ENCODE data around the gene TTC34.

Gene TTC34

GRCh38 chr1:2589431-2590232, 211.9 kb downstream of the TTC34 start:
- DNase-seq (ENCODE audit: low spot score) = no peak

GRCh38 chr1:2588661-2589430, 212.6 kb downstream of the TTC34 start:
- DNase-seq (ENCODE audit: low spot score) = no peak

- no peak for DNase-seq (ENCODE audit: low spot score)
Measured at GRCh38 chr1:2587860-2588571, 213.5 kb downstream of the TTC34 start.

GRCh38 chr1:2587071-2587859, 214.2 kb downstream of the TTC34 start:
- DNase-seq (ENCODE audit: low spot score) = no peak

GRCh38 chr1:2586154-2587070, 215.1 kb downstream of the TTC34 start, which contains the start of gene PRXL2B:
TSS of gene PRXL2B (plus strand) at chr1:2586777. CDS start at chr1:2586886, 109 bp downstream.
- peak; percentile 96 for DNase-seq (ENCODE audit: low spot score)

Data from hematopoietic multipotent progenitor cell treated with erythropoietin and hydrocortisone succinate and interleukin-3 and kit ligand, for 17 days (in vitro differentiated cells).